Stimulated activated CD4-positive, alpha-beta T cell treated with anti-CD3 and anti-CD28 coated beads, TNF-alpha, amount 100 ng/mL, for 48 hours (primary cell): ENCODE measurements around the gene ITPK1.

ENCODE experiments used
- DNase-seq, 3 donors: peaks; one replicate each; pipeline ENCODE4 v3.0.0-alpha.2; 2020; ENCODE audit warnings: low read depth in 3 of 3

ITPK1 gene

GRCh38 chr14:92952481-92953298, 163.0 kb downstream of the ITPK1 start:
- DNase-seq, result no peak

GRCh38 chr14:92951912-92952471, 163.7 kb downstream of the ITPK1 start:
- DNase-seq, result peak; percentile 63 to 79 (median 68)

- DNase-seq, result no peak
Observed at GRCh38 chr14:92951261-92951660, 164.5 kb downstream of the ITPK1 start.

- DNase-seq, result no peak
Observed at GRCh38 chr14:92950773-92951172, 165.0 kb downstream of the ITPK1 start.

GRCh38 chr14:92950193-92950540, 165.6 kb downstream of the ITPK1 start:
- no peak for DNase-seq

- no peak for DNase-seq
Observed at GRCh38 chr14:92949496-92950192, 166.1 kb downstream of the ITPK1 start.

- no peak for DNase-seq
Observed at GRCh38 chr14:92948647-92949046, 167.1 kb downstream of the ITPK1 start.

GRCh38 chr14:92946847-92947545, 168.7 kb downstream of the ITPK1 start:
- DNase-seq, result no peak

GRCh38 chr14:92945959-92946846, 169.5 kb downstream of the ITPK1 start:
- no peak for DNase-seq

GRCh38 chr14:92945544-92945943, 170.2 kb downstream of the ITPK1 start:
- no peak for DNase-seq

- DNase-seq, result no peak
Observed at GRCh38 chr14:92944976-92945375, 170.7 kb downstream of the ITPK1 start.

- no peak for DNase-seq
Observed at GRCh38 chr14:92943855-92944570, 171.7 kb downstream of the ITPK1 start.

GRCh38 chr14:92942976-92943710, 172.6 kb downstream of the ITPK1 start:
- no peak for DNase-seq

- DNase-seq, result no peak
Observed at GRCh38 chr14:92942576-92942975, 173.1 kb downstream of the ITPK1 start.

GRCh38 chr14:92942136-92942535, 173.6 kb downstream of the ITPK1 start:
- DNase-seq, result no peak

- no peak for DNase-seq
Observed at GRCh38 chr14:92941531-92941930, 174.2 kb downstream of the ITPK1 start.

GRCh38 chr14:92940543-92940942, 175.2 kb downstream of the ITPK1 start:
- no peak for DNase-seq

- no peak for DNase-seq
Observed at GRCh38 chr14:92939699-92940098, 176.0 kb downstream of the ITPK1 start.

- DNase-seq, result no peak
Observed at GRCh38 chr14:92938890-92939671, 176.6 kb downstream of the ITPK1 start.
